Activated CD4-positive, alpha-beta memory T cell treated with anti-CD3 and anti-CD28 coated beads for 36 hours (primary cell): ENCODE measurements around the gene TFDP2. TPM values are rescaled to one million over a fixed set of nuclear protein-coding genes. Genes with fewer than 3 reads are reported as not detected.

Source experiments
- CTCF ChIA-PET: fragments of 350-600 bp; sonication (Branson Sonifier 250); formaldehyde crosslinking; loops from one replicate; lab custom pipeline; 2021; ENCODE audit warnings: antibody characterized with exemption, inconsistent platforms; lab: Charles Lee
- POLR2A ChIA-PET: fragments of 350-600 bp; sonication (Branson Sonifier 250); formaldehyde crosslinking; loops from one replicate; lab custom pipeline; 2021; ENCODE audit warnings: antibody characterized with exemption; lab: Charles Lee
- DNase-seq: peaks from one replicate; pipeline ENCODE4 v3.0.0-alpha.2; 2020
- H3K27ac Mint-ChIP-seq: one replicate; pipeline ENCODE4 v1.8.0; 2021; ENCODE audit warnings: mixed read lengths
- H3K27me3 Mint-ChIP-seq: one replicate; pipeline ENCODE4 v1.8.0; 2021; ENCODE audit warnings: mixed read lengths
- H3K36me3 Mint-ChIP-seq: one replicate; pipeline ENCODE4 v1.8.0; 2021; ENCODE audit warnings: mixed read lengths
- H3K4me1 Mint-ChIP-seq: one replicate; pipeline ENCODE4 v1.8.0; 2021; ENCODE audit warnings: low read depth, mixed read lengths
- H3K4me3 Mint-ChIP-seq: one replicate; pipeline ENCODE4 v1.8.0; 2021; ENCODE audit warnings: mild to moderate bottlenecking, mixed read lengths
- H3K9me3 Mint-ChIP-seq: one replicate; pipeline ENCODE4 v1.8.0; 2021; ENCODE audit warnings: mixed read lengths
- intact Hi-C: fragments of 100-400 bp; cut with micrococcal nuclease; formaldehyde crosslinking; loops from one replicate; pipeline ENCODE4 v1.15.1; 2023
- total RNA-seq, 2 experiments: library from RNA; stranded (reverse); gene quantifications; one replicate each; pipeline ENCODE4 v1.2.3, GENCODE V29; 2021

The TFDP2 gene
- total RNA-seq, 2 experiments from 2014 or later: 19.1 to 21.5 TPM

- Mint-ChIP-seq H3K4me3 (no peak overlapping the region), H3K4me1 (no peaks in the 10 kb centered on the region), H3K27me3 (no peaks in the 10 kb centered on the region), H3K9me3 (no peaks in the 10 kb centered on the region), H3K27ac (no peak overlapping the region), H3K36me3 (no peaks in the 10 kb centered on the region)
- no peak for DNase-seq
- POLR2A ChIA-PET: no interaction called here
- CTCF ChIA-PET: interaction anchor here (1.5 kb wide), 1 partner anchor 9 kb away, joined by 6 read pairs; no protein-coding TSS in a partner anchor
- intact Hi-C loops: no loop called here
These were observed 177.8 kb downstream of the TFDP2 start for GRCh38 chr3:141971571-141971970.

- Mint-ChIP-seq H3K36me3 (no peaks in the 10 kb centered on the region), H3K27ac (no peak overlapping the region), H3K27me3 (no peaks in the 10 kb centered on the region), H3K9me3 (no peaks in the 10 kb centered on the region), H3K4me1 (no peaks in the 10 kb centered on the region), H3K4me3 (no peak overlapping the region)
- intact Hi-C loops: loop anchor here (10.0 kb wide), 1 partner anchor 55 kb away; no protein-coding TSS in a partner anchor
- ChIA-PET CTCF (interaction anchor here (0.7 kb wide), 1 partner anchor 310 kb away, joined by 3 read pairs; no protein-coding TSS in a partner anchor), POLR2A (no interaction called here)
- DNase-seq: no peak
These were observed 179.6 kb downstream of the TFDP2 start for GRCh38 chr3:141969711-141970110.

- POLR2A ChIA-PET: no interaction called here
- Mint-ChIP-seq H3K9me3 (no peaks in the 10 kb centered on the region), H3K36me3 (no peaks in the 10 kb centered on the region), H3K4me3 (no peak overlapping the region), H3K27ac (no peak overlapping the region), H3K4me1 (no peaks in the 10 kb centered on the region), H3K27me3 (no peaks in the 10 kb centered on the region)
- intact Hi-C loops: loop anchor here (10.0 kb wide), 1 partner anchor 59 kb away; no protein-coding TSS in a partner anchor
- CTCF ChIA-PET: interaction anchor here (0.6 to 2.1 kb wide), 3 partner anchors 64 to 315 kb away, joined by 3 to 6 read pairs (median 3); no protein-coding TSS in a partner anchor
- no peak for DNase-seq
These were observed 183.9 kb downstream of the TFDP2 start for GRCh38 chr3:141965471-141965870.

GRCh38 chr3:141963301-141963700, 186.0 kb downstream of the TFDP2 start:
- no peaks in the 10 kb centered on the region for H3K4me1 Mint-ChIP-seq
- CTCF ChIA-PET: interaction anchor here (0.6 to 2.3 kb wide), 8 partner anchors 9 to 321 kb away, joined by 3 to 20 read pairs (median 6); no protein-coding TSS in a partner anchor

GRCh38 chr3:141960731-141961130, 188.6 kb downstream of the TFDP2 start:
- Mint-ChIP-seq H3K9me3 (no peaks in the 10 kb centered on the region), H3K4me1 (no peaks in the 10 kb centered on the region), H3K27me3 (no peaks in the 10 kb centered on the region), H3K4me3 (no peak overlapping the region), H3K27ac (no peak overlapping the region), H3K36me3 (no peaks in the 10 kb centered on the region)
- no peak for DNase-seq
- intact Hi-C loops: loop anchor here (5.0 to 10.0 kb wide), 2 partner anchors 64 to 167 kb away; no protein-coding TSS in a partner anchor
- POLR2A ChIA-PET: interaction anchor here (0.7 kb wide), 1 partner anchor 174 kb away, joined by 3 read pairs; no protein-coding TSS in a partner anchor
- CTCF ChIA-PET: interaction anchor here (0.6 to 0.7 kb wide), 2 partner anchors 56 to 307 kb away, joined by 3 read pairs; no protein-coding TSS in a partner anchor

More at GRCh38 chr3:141963301-141963700, 186.0 kb downstream of the TFDP2 start:
- POLR2A ChIA-PET: no interaction called here
- DNase-seq: no peak
- Mint-ChIP-seq H3K27ac (no peak overlapping the region), H3K27me3 (no peaks in the 10 kb centered on the region), H3K9me3 (no peaks in the 10 kb centered on the region), H3K36me3 (no peaks in the 10 kb centered on the region), H3K4me3 (no peak overlapping the region)
- intact Hi-C loops: loop anchor here (2.0 to 10.0 kb wide), 3 partner anchors 62 to 224 kb away; partner anchors contain the start of gene RNF7

GRCh38 chr3:141959589-141960554, 189.5 kb downstream of the TFDP2 start:
- H3K4me1 Mint-ChIP-seq: peaks cover 3% of the 10 kb centered on the region
- no peak overlapping the region for H3K27ac Mint-ChIP-seq
- H3K9me3 Mint-ChIP-seq: no peaks in the 10 kb centered on the region
- ChIA-PET POLR2A (no interaction called here), CTCF (interaction anchor here (1.2 kb wide), 1 partner anchor 99 kb away, joined by 3 read pairs; no protein-coding TSS in a partner anchor)
- no peaks in the 10 kb centered on the region for H3K27me3 Mint-ChIP-seq
- intact Hi-C loops: loop anchor here (5.0 to 10.0 kb wide), 2 partner anchors 65 to 167 kb away; no protein-coding TSS in a partner anchor
- DNase-seq: no peak
- no peaks in the 10 kb centered on the region for H3K36me3 Mint-ChIP-seq
- H3K4me3 Mint-ChIP-seq: no peak overlapping the region

- Mint-ChIP-seq H3K4me1 (peaks cover 3% of the 10 kb centered on the region), H3K27me3 (no peaks in the 10 kb centered on the region), H3K27ac (no peak overlapping the region), H3K4me3 (no peak overlapping the region), H3K9me3 (no peaks in the 10 kb centered on the region), H3K36me3 (peaks cover 1% of the 10 kb centered on the region)
- POLR2A ChIA-PET: no interaction called here
- intact Hi-C loops: no loop called here
- DNase-seq: no peak
- CTCF ChIA-PET: interaction anchor here (0.8 kb wide), 1 partner anchor 9 kb away, joined by 3 read pairs; no protein-coding TSS in a partner anchor
These were observed 194.2 kb downstream of the TFDP2 start for GRCh38 chr3:141955175-141955574.

GRCh38 chr3:141952611-141953010, 196.7 kb downstream of the TFDP2 start:
- Mint-ChIP-seq H3K36me3 (peaks cover 1% of the 10 kb centered on the region), H3K9me3 (no peaks in the 10 kb centered on the region), H3K4me3 (no peak overlapping the region), H3K4me1 (peaks cover 3% of the 10 kb centered on the region), H3K27me3 (no peaks in the 10 kb centered on the region), H3K27ac (no peak overlapping the region)
- ChIA-PET CTCF (interaction anchor here (1.5 kb wide), 1 partner anchor 10 kb away, joined by 7 read pairs; no protein-coding TSS in a partner anchor), POLR2A (no interaction called here)
- intact Hi-C loops: no loop called here
- no peak for DNase-seq

GRCh38 chr3:141950572-141951493, 198.5 kb downstream of the TFDP2 start:
- ChIA-PET POLR2A (no interaction called here), CTCF (interaction anchor here (1.3 kb wide), 1 partner anchor 12 kb away, joined by 6 read pairs; no protein-coding TSS in a partner anchor)
- DNase-seq: no peak
- H3K9me3 Mint-ChIP-seq: no peaks in the 10 kb centered on the region
- H3K36me3 Mint-ChIP-seq: peaks cover 1% of the 10 kb centered on the region
- no peaks in the 10 kb centered on the region for H3K27me3 Mint-ChIP-seq
- no peak overlapping the region for H3K4me3 Mint-ChIP-seq
- H3K4me1 Mint-ChIP-seq: peaks cover 3% of the 10 kb centered on the region
- H3K27ac Mint-ChIP-seq: no peak overlapping the region
- intact Hi-C loops: no loop called here

- CTCF ChIA-PET: no interaction called here
- no peak overlapping the region for H3K27ac Mint-ChIP-seq
These were observed 199.4 kb downstream of the TFDP2 start for GRCh38 chr3:141949972-141950371.

GRCh38 chr3:141949399-141949798, 199.9 kb downstream of the TFDP2 start:
- H3K4me1 Mint-ChIP-seq: no peaks in the 10 kb centered on the region
- no peak overlapping the region for H3K27ac Mint-ChIP-seq
- DNase-seq: no peak
- H3K4me3 Mint-ChIP-seq: no peak overlapping the region
- ChIA-PET POLR2A (no interaction called here), CTCF (no interaction called here)
- H3K9me3 Mint-ChIP-seq: no peaks in the 10 kb centered on the region
- no peaks in the 10 kb centered on the region for H3K27me3 Mint-ChIP-seq
- intact Hi-C loops: no loop called here
- peaks cover 1% of the 10 kb centered on the region for H3K36me3 Mint-ChIP-seq

More at GRCh38 chr3:141949972-141950371, 199.4 kb downstream of the TFDP2 start:
- Mint-ChIP-seq H3K27me3 (no peaks in the 10 kb centered on the region), H3K4me1 (no peaks in the 10 kb centered on the region), H3K4me3 (no peak overlapping the region), H3K36me3 (peaks cover 1% of the 10 kb centered on the region), H3K9me3 (no peaks in the 10 kb centered on the region)
- intact Hi-C loops: no loop called here
- POLR2A ChIA-PET: no interaction called here
- no peak for DNase-seq
